Left renal cortex interstitium (tissue), 4 donors: ENCODE data around the gene SPRED3. TPM values are rescaled to one million over a fixed set of nuclear protein-coding genes. Genes with fewer than 3 reads are reported as not detected.
"Not testable (repeated sequence)": the region's sequence is repeated elsewhere in the genome, so short reads cannot be mapped to it uniquely, and the experiment has no call there.

Source experiments
- DNase-seq, 4 donors: peaks; one replicate each; pipeline ENCODE4 v3.0.0-alpha.2; 2013; ENCODE audit warnings: low read depth in 4 of 4, low spot score in 2 of 4, missing footprints in 1 of 4
- polyA plus RNA-seq, 4 donors: library from polyadenylated mRNA; unstranded; fragments of 120-200 nt; gene quantifications; one replicate each; pipeline ENCODE4 v1.2.1, GENCODE V29; 2013; ENCODE audit not compliant: insufficient read length in 4 of 4

The SPRED3 gene
- polyA plus RNA-seq, 4 donors: 0.78 to 1.5 (median 1.2) TPM

GRCh38 chr19:38412961-38413360 is 24.5 kb downstream of the SPRED3 start:
- no peak for DNase-seq

GRCh38 chr19:38413416-38413815 is 24.9 kb downstream of the SPRED3 start:
- DNase-seq: no peak

GRCh38 chr19:38417146-38417543 is 28.6 kb downstream of the SPRED3 start:
- DNase-seq: no peak

- no peak for DNase-seq
Measured at GRCh38 chr19:38417544-38418506, 29.3 kb downstream of the SPRED3 start.

- no peak for DNase-seq
Measured at GRCh38 chr19:38420935-38421334, 32.4 kb downstream of the SPRED3 start.

- DNase-seq: no peak
Measured at GRCh38 chr19:38421856-38422255, 33.4 kb downstream of the SPRED3 start.

GRCh38 chr19:38422438-38422837 is 33.9 kb downstream of the SPRED3 start:
- no peak for DNase-seq

- DNase-seq: no peak
Measured at GRCh38 chr19:38424272-38424671, 35.8 kb downstream of the SPRED3 start.

- DNase-seq: no peak
Measured at GRCh38 chr19:38425222-38425809, 36.8 kb downstream of the SPRED3 start.

GRCh38 chr19:38425810-38426466 is 37.4 kb downstream of the SPRED3 start, which contains the start of gene RASGRP4:
TSS of gene RASGRP4 (minus strand) at chr19:38426219. CDS start at chr19:38426091, 128 bp downstream.
- no peak for DNase-seq

GRCh38 chr19:38427035-38427677 is 38.7 kb downstream of the SPRED3 start:
- not testable (repeated sequence) for DNase-seq

- DNase-seq: no peak
Measured at GRCh38 chr19:38429055-38429810, 40.7 kb downstream of the SPRED3 start.

GRCh38 chr19:38429811-38430156 is 41.3 kb downstream of the SPRED3 start:
- no peak for DNase-seq

GRCh38 chr19:38430931-38431330 is 42.4 kb downstream of the SPRED3 start:
- DNase-seq: no peak

GRCh38 chr19:38433268-38433733 is 44.8 kb downstream of the SPRED3 start, which contains the start of gene RYR1:
TSS of gene RYR1 (plus strand) at chr19:38433691. CDS start at chr19:38433830, 139 bp downstream.
- DNase-seq: no peak

- peak in 1 of 4 donors; percentile 46 for DNase-seq
Measured at GRCh38 chr19:38434549-38435051, 46.1 kb downstream of the SPRED3 start.

- no peak for DNase-seq
Measured at GRCh38 chr19:38437295-38437694, 48.8 kb downstream of the SPRED3 start.

- DNase-seq: no peak
Measured at GRCh38 chr19:38437917-38438316, 49.4 kb downstream of the SPRED3 start.

- no peak for DNase-seq
Measured at GRCh38 chr19:38440592-38440991, 52.1 kb downstream of the SPRED3 start.
